Trophoblast cell (in vitro differentiated cells and primary cell): ENCODE data around the gene SYT12.
"Not testable (repeated sequence)": the region's sequence is repeated elsewhere in the genome, so short reads cannot be mapped to it uniquely, and the experiment has no call there.

Experiments used
- DNase-seq, 2 donors: peaks; one replicate each; pipeline ENCODE4 v3.0.0-alpha.2; 2016
- H2AFZ ChIP-seq: 2 replicates; pipeline ENCODE4 v1.6.1; 2013; ENCODE audit warnings: low read length, moderate library complexity, mild to moderate bottlenecking; ENCODE audit not compliant: insufficient read depth, poor library complexity
- H2AK5ac ChIP-seq: 2 replicates; pipeline ENCODE4 v1.6.1; 2013; ENCODE audit warnings: mild to moderate bottlenecking, low read length
- H2BK120ac ChIP-seq: 2 replicates; pipeline ENCODE4 v1.6.1; 2013; ENCODE audit warnings: low read length, mild to moderate bottlenecking, moderate library complexity; ENCODE audit not compliant: insufficient read depth, poor library complexity
- H2BK12ac ChIP-seq: 2 replicates; pipeline ENCODE4 v1.6.1; 2013; ENCODE audit warnings: mild to moderate bottlenecking, low read length, moderate library complexity
- H2BK5ac ChIP-seq: 2 replicates; pipeline ENCODE4 v1.6.1; 2013; ENCODE audit warnings: low read length, low read depth, moderate library complexity, mild to moderate bottlenecking; ENCODE audit not compliant: poor library complexity
- H3K14ac ChIP-seq: 2 replicates; pipeline ENCODE4 v1.6.1; 2013; ENCODE audit warnings: mild to moderate bottlenecking, low read length
- H3K18ac ChIP-seq: 2 replicates; pipeline ENCODE4 v1.6.1; 2013; ENCODE audit warnings: mild to moderate bottlenecking, low read length
- H3K23ac ChIP-seq: 2 replicates; pipeline ENCODE4 v1.6.1; 2013; ENCODE audit warnings: low read length
- H3K27ac ChIP-seq: 2 replicates; pipeline ENCODE4 v1.5.1; 2013; ENCODE audit warnings: low read depth, mild to moderate bottlenecking, inconsistent platforms, low read length, moderate library complexity
- H3K27me3 ChIP-seq: 2 replicates; pipeline ENCODE4 v1.6.1; 2013; ENCODE audit warnings: inconsistent platforms, mild to moderate bottlenecking, low read length, moderate library complexity; ENCODE audit not compliant: insufficient read depth
- H3K36me3 ChIP-seq, 2 experiments: 1 replicate in 1 of 2; 2 replicates in 1 of 2; pipeline ENCODE4 v1.6.1; 2013; ENCODE audit warnings: low read length in 2 of 2, mild to moderate bottlenecking in 2 of 2, moderate library complexity in 1 of 2; ENCODE audit not compliant: insufficient read depth in 2 of 2, control insufficient read depth in 1 of 2
- H3K4ac ChIP-seq: 2 replicates; pipeline ENCODE4 v1.6.1; 2013; ENCODE audit warnings: low read depth, mild to moderate bottlenecking, low read length, moderate library complexity
- H3K4me1 ChIP-seq, 2 experiments: 1 replicate in 1 of 2; 2 replicates in 1 of 2; pipeline ENCODE4 v1.6.1; 2013; ENCODE audit warnings: low read length in 2 of 2, mild to moderate bottlenecking in 2 of 2, moderate library complexity in 1 of 2; ENCODE audit not compliant: insufficient read depth in 2 of 2, control insufficient read depth in 1 of 2
- H3K4me2 ChIP-seq: 2 replicates; pipeline ENCODE4 v1.6.1; 2013; ENCODE audit warnings: inconsistent platforms, mild to moderate bottlenecking, low read length, moderate library complexity
- H3K4me3 ChIP-seq: 2 replicates; pipeline ENCODE4 v1.5.1; 2013; ENCODE audit warnings: mild to moderate bottlenecking, low read depth, low read length, inconsistent platforms
- H3K79me1 ChIP-seq: one replicate; pipeline ENCODE4 v1.6.1; 2013; ENCODE audit warnings: low read length
- H3K79me2 ChIP-seq: 2 replicates; pipeline ENCODE4 v1.6.1; 2013; ENCODE audit warnings: low read length, mild to moderate bottlenecking; ENCODE audit not compliant: control insufficient read depth, insufficient read depth, poor library complexity
- H3K9ac ChIP-seq: 2 replicates; pipeline ENCODE4 v1.6.1; 2013; ENCODE audit warnings: mild to moderate bottlenecking, low read length
- H3K9me3 ChIP-seq: 2 replicates; pipeline ENCODE4 v1.6.1; 2013; ENCODE audit warnings: low read depth, mild to moderate bottlenecking, control low read depth, inconsistent platforms, low read length; ENCODE audit not compliant: insufficient read depth
- H4K12ac ChIP-seq: 2 replicates; pipeline ENCODE4 v1.6.1; 2013; ENCODE audit warnings: low read depth, mild to moderate bottlenecking, low read length, moderate library complexity
- H4K8ac ChIP-seq: 2 replicates; pipeline ENCODE4 v1.6.1; 2013; ENCODE audit warnings: low read depth, mild to moderate bottlenecking, low read length, moderate library complexity
- H4K91ac ChIP-seq: one replicate; pipeline ENCODE4 v1.6.1; 2013; ENCODE audit warnings: low read depth, mild to moderate bottlenecking, low read length, moderate library complexity
- WGBS: extraction: QIAGEN DNeasy Blood & Tissue Kit; methylation state at CpG from one replicate; pipeline ENCODE4 v1.1.7; 2013; ENCODE audit warnings: missing lambda C conversion rate; ENCODE audit not compliant: insufficient read length, insufficient coverage; ENCODE audit errors: extremely low coverage; 5-methylcytosine and 5-hydroxymethylcytosine counted together

The SYT12 gene

GRCh38 chr11:66986178-66986545, 36.8 kb upstream of the SYT12 start:
- no peak for DNase-seq
- WGBS = no CpG with 5 or more reads among the region's 7 CpGs
- no peak overlapping the region for H2BK12ac ChIP-seq
- H2BK120ac ChIP-seq = no peak overlapping the region
- H2AFZ ChIP-seq = no peak overlapping the region
- H3K4me2 ChIP-seq = no peak overlapping the region
- H3K27me3 ChIP-seq = no peaks in the 10 kb centered on the region
- H4K8ac ChIP-seq = no peak overlapping the region
- no peak overlapping the region for H3K14ac ChIP-seq
- H3K36me3 ChIP-seq = no peaks in the 10 kb centered on the region
- no peak overlapping the region for H4K12ac ChIP-seq
- no peak overlapping the region for H3K4me3 ChIP-seq
- no peak overlapping the region for H2AK5ac ChIP-seq
- no peaks in the 10 kb centered on the region for H3K79me2 ChIP-seq
- no peak overlapping the region for H4K91ac ChIP-seq
- H2BK5ac ChIP-seq = no peak overlapping the region
- H3K9ac ChIP-seq = no peak overlapping the region
- no peaks in the 10 kb centered on the region for H3K4me1 ChIP-seq
- no peak overlapping the region for H3K4ac ChIP-seq
- no peak overlapping the region for H3K27ac ChIP-seq
- no peaks in the 10 kb centered on the region for H3K9me3 ChIP-seq
- H3K18ac ChIP-seq = no peak overlapping the region
- no peak overlapping the region for H3K23ac ChIP-seq
- H3K79me1 ChIP-seq = no peaks in the 10 kb centered on the region

- no CpG with 5 or more reads among the region's 6 CpGs for WGBS
- no peak overlapping the region for H3K14ac ChIP-seq
Measured at GRCh38 chr11:66987158-66987620, 35.7 kb upstream of the SYT12 start.

GRCh38 chr11:66987924-66988637, 34.9 kb upstream of the SYT12 start:
- H3K79me2 ChIP-seq = no peaks in the 10 kb centered on the region
- no peak overlapping the region for H2BK5ac ChIP-seq
- no peak overlapping the region for H2AFZ ChIP-seq
- H2AK5ac ChIP-seq = no peak overlapping the region
- H3K27me3 ChIP-seq = no peaks in the 10 kb centered on the region
- H2BK12ac ChIP-seq = no peak overlapping the region
- H3K36me3 ChIP-seq = no peaks in the 10 kb centered on the region
- no peak overlapping the region for H3K9ac ChIP-seq
- H3K18ac ChIP-seq = no peak overlapping the region
- H4K91ac ChIP-seq = no peak overlapping the region
- no peaks in the 10 kb centered on the region for H3K79me1 ChIP-seq
- no peak overlapping the region for H3K4me3 ChIP-seq
- WGBS = no CpG with 5 or more reads among the region's 13 CpGs
- no peak overlapping the region for H2BK120ac ChIP-seq
- no peaks in the 10 kb centered on the region for H3K9me3 ChIP-seq
- H3K27ac ChIP-seq = no peak overlapping the region
- no peak overlapping the region for H3K23ac ChIP-seq
- no peak overlapping the region for H3K14ac ChIP-seq
- H4K12ac ChIP-seq = no peak overlapping the region
- H3K4ac ChIP-seq = no peak overlapping the region
- H4K8ac ChIP-seq = no peak overlapping the region
- no peaks in the 10 kb centered on the region for H3K4me1 ChIP-seq
- no peak overlapping the region for H3K4me2 ChIP-seq
- DNase-seq = no peak

More at GRCh38 chr11:66987158-66987620, 35.7 kb upstream of the SYT12 start:
- Histone ChIP-seq H2BK5ac (no peak overlapping the region), H3K79me2 (no peaks in the 10 kb centered on the region), H3K27ac (no peak overlapping the region), H3K9me3 (no peaks in the 10 kb centered on the region), H3K4me3 (no peak overlapping the region), H4K12ac (no peak overlapping the region), H2BK120ac (no peak overlapping the region), H4K8ac (no peak overlapping the region), H3K79me1 (no peaks in the 10 kb centered on the region), H2AFZ (no peak overlapping the region), H2BK12ac (no peak overlapping the region), H3K18ac (no peak overlapping the region), H3K23ac (no peak overlapping the region), H2AK5ac (no peak overlapping the region), H3K36me3 (no peaks in the 10 kb centered on the region), H3K27me3 (no peaks in the 10 kb centered on the region), H3K4me1 (no peaks in the 10 kb centered on the region), H3K9ac (no peak overlapping the region), H3K4ac (no peak overlapping the region), H4K91ac (no peak overlapping the region), H3K4me2 (no peak overlapping the region)
- no peak for DNase-seq

- not testable (repeated sequence) for H2BK120ac ChIP-seq, H3K27me3 ChIP-seq, H3K23ac ChIP-seq, H3K79me2 ChIP-seq, H3K4me2 ChIP-seq, H2AK5ac ChIP-seq, H3K9me3 ChIP-seq, H3K36me3 ChIP-seq, H4K12ac ChIP-seq, H3K4me1 ChIP-seq, H4K8ac ChIP-seq, DNase-seq, H3K79me1 ChIP-seq, H3K4me3 ChIP-seq, H2BK5ac ChIP-seq, H3K14ac ChIP-seq, H2BK12ac ChIP-seq, H3K4ac ChIP-seq, H4K91ac ChIP-seq, H3K27ac ChIP-seq, H3K9ac ChIP-seq, H2AFZ ChIP-seq, H3K18ac ChIP-seq
- WGBS = no CpG with 5 or more reads among the region's 28 CpGs
Measured at GRCh38 chr11:66988741-66989140, 34.2 kb upstream of the SYT12 start.
